Fibroblast of skin of scalp (primary cell): ENCODE measurements around the gene CAMK2N2. TPM values are rescaled to one million over a fixed set of nuclear protein-coding genes. Genes with fewer than 3 reads are reported as not detected.

Source experiments
- DNase-seq: peaks from one replicate; pipeline ENCODE4 v3.0.0-alpha.2; 2013
- polyA plus RNA-seq, 2 experiments: library from polyadenylated mRNA; unstranded; fragments of 120-200 nt; gene quantifications; one replicate each; pipeline ENCODE4 v1.2.1, GENCODE V29; 2013; ENCODE audit not compliant: insufficient read length in 2 of 2

The CAMK2N2 gene
- 0.71 TPM for polyA plus RNA-seq (2013, experiment 1 of 2; ENCODE audit: insufficient read length)
- polyA plus RNA-seq (2013, experiment 2 of 2; ENCODE audit: insufficient read length) = 0.67 TPM

DNA sequence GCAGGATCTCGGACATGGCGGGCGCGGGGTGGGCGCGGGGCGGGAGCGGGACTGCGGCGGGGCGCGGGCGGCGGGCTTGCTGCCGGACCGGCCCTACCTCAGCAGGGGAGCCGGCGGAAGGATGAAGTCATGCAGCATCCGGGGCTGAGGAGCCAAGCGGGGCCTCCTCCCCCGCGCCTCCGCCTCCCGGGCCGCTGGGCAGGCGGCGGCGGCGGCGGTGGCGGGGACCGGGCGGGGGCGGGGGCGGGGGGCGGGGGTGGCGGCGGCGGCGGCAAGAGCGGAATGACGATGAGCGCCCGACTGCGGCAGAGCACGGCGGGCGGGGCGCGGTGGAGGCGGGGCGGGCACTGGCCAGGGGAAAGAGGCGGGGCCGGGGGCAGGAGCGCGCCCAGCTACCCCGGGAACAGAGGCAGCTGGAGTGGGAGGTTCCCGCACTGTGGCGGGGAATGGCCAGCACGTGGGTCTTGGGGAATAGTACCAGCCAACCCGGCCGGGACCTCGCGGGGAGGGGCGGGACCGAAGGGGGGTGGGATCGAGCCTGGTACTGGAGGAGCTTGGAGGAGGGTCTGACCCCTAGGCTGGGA is at the start of gene CAMK2N2:
CAMK2N2 (minus strand) TSS at position 284 of the 584 bp plus-strand sequence; CDS start at position 16, 268 bp downstream.
- peak; percentile 50 for DNase-seq

- no peak for DNase-seq
Measured at GRCh38 chr3:184308744-184309143, 47.4 kb upstream of the CAMK2N2 start.

GRCh38 chr3:184307915-184308314 is 46.6 kb upstream of the CAMK2N2 start:
- DNase-seq = no peak

DNA sequence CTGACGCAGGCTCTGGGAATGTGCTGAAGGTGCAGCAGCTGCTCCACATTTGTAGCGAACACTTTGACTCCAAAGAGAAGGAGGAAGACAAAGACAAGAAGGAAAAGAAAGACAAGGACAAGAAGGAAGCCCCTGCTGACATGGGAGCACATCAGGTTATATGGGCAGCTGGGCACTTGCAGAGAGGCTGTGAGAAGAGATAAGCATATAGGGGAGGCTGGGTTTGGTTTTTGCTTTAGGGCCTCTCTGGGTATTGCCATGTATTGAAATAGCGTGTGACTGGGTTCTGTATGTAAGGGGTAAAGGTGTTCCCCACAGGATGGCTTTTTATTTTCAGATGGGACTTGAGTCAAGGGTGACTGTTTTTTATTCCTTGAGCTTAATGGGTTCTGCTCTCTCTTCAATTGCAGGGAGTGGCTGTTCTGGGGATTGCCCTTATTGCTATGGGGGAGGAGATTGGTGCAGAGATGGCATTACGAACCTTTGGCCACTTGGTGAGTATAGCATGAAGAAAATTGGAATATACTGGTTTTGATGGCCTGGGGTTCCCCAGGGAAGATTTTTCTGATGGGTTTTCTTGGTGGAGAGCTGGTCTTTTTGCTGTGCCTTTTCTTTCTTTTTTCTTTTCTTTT is 45.1 kb upstream of the CAMK2N2 start:
- DNase-seq = no peak

- peak; percentile 22 for DNase-seq
Measured at GRCh38 chr3:184305577-184305976, 44.2 kb upstream of the CAMK2N2 start.

GRCh38 chr3:184300378-184300720 is 39.0 kb upstream of the CAMK2N2 start:
- peak; percentile 27 for DNase-seq

- DNase-seq = no peak
Measured at GRCh38 chr3:184299488-184300377, 38.4 kb upstream of the CAMK2N2 start.

DNA sequence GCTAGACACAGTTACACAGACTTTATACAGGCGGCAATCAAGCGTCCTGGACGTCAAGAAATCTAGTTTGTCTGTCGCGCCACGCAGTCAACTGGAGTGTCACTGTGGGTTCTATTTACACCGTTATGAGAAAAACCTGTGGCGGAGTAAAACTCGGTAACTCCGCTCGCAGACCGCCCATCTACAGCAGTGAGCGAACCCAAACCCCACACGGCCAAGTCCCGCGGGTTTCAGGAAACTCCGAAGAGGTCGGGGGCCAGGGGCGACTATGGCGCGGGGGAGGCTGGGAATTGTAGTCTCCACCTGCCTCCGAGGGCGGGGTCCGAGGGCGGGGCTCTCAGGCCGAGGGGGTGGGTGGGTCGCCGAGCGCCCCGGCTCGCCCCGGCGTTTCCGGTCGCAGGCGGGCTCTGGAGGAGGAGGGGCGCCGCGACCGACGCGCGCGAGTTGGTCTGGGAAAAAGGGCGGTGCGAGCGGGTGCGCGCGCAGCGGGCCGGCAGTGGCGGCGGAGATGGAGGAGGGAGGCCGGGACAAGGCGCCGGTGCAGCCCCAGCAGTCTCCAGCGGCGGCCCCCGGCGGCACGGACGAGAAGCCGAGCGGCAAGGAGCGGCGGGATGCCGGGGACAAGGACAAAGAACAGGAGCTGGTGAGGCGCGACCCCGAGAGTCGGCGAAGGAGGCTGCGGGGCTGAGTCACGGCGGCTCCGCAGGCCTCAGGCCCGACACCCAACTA is 37.6 kb upstream of the CAMK2N2 start, which contains the start of gene PSMD2:
PSMD2 (plus strand) TSS at position 483 of the 729 bp plus-strand sequence; CDS start at position 509, 26 bp downstream.
- peak; percentile 97 for DNase-seq

GRCh38 chr3:184296616-184297015 is 35.3 kb upstream of the CAMK2N2 start:
- DNase-seq = no peak

GRCh38 chr3:184295771-184296170 is 34.4 kb upstream of the CAMK2N2 start:
- DNase-seq = no peak

- DNase-seq = no peak
Measured at GRCh38 chr3:184291738-184292445, 30.5 kb upstream of the CAMK2N2 start.

GRCh38 chr3:184291044-184291737 is 29.8 kb upstream of the CAMK2N2 start:
- no peak for DNase-seq

DNA sequence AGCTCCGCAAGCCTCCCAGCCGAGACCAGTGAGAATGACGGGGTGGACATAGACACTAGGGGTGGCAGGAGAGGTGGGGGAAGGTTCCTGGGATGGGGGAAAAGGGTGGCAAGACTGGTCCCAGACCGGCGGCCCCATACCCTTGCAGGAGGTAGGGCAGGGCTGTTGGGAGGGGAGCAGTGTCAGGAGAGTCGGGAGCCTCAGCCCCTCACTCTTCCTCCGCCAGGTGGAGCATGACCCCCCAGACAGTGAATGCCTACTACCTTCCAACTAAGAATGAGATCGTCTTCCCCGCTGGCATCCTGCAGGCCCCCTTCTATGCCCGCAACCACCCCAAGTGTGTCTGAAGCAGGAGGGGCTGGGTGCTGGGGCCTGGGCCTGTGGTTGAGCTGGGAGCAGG is 29.0 kb upstream of the CAMK2N2 start:
- DNase-seq = no peak

- DNase-seq = peak; percentile 53
Measured at GRCh38 chr3:184289426-184289938, 28.1 kb upstream of the CAMK2N2 start.

- peak; percentile 67 for DNase-seq
Measured at GRCh38 chr3:184284696-184285095, 23.3 kb upstream of the CAMK2N2 start.

DNA sequence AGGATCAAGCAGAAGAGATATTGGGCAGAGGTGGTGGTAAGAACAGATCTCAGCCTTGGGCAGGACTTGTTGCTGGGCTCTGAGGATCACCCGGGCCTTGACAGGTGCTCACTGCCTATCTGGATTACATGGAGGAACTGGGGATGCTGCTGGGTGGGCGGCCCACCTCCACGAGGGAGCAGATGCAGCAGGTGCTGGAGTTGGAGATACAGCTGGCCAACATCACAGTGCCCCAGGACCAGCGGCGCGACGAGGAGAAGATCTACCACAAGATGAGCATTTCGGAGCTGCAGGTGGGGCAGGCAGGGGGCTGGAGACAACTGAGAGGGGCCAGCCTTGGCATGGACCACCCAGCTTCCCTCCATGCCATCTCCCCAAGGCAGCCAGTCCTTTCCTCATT is 22.3 kb upstream of the CAMK2N2 start:
- DNase-seq = no peak

GRCh38 chr3:184282941-184283340 is 21.6 kb upstream of the CAMK2N2 start:
- DNase-seq = no peak

DNA sequence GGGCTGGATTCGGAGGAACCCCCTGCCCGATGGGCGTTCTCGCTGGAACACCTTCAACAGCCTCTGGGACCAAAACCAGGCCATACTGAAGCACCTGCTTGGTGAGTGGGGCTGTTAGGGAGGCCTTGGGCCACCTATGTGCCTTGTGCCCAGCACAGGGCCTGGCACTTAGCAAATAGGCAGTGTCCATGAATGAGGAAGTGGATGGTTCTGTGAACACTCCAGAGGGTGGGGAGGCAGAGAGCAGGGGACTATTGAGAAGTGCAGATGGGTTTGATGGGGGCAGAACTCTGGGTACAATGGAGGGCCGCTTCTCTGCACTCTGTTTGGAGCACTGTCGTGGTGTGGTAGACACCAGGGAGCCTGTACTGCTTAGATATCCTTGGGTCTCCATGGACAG is 16.0 kb upstream of the CAMK2N2 start:
- no peak for DNase-seq

GRCh38 chr3:184275961-184276910 is 14.9 kb upstream of the CAMK2N2 start, which contains the start of gene ECE2:
Gene ECE2, plus strand, starts transcription at chr3:184276022. Its CDS starts 132 bp downstream, at chr3:184276154.
- no peak for DNase-seq

DNA sequence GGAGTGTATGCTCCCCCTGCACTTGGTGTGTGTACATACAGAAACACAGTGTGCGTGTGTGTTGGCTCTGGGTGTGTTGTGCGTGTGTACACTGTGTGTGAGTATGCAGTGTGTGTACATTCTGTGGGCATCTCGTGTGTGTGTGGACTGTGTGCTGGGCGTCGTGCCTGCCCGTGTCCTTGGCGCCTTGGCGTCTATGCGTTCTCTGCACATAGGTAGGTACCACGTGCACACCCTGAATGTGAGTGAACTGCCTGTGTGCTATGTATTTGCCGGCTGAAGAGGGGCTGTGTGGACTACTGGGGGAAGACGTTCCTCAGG is 14.0 kb upstream of the CAMK2N2 start:
- DNase-seq = no peak
